Astrocyte (in vitro differentiated cells and primary cell): Measurements from ENCODE around the gene AMOTL2. TPM values are rescaled to one million over a fixed set of nuclear protein-coding genes. Genes with fewer than 3 reads are reported as not detected.

Source experiments
- DNase-seq: peaks from one replicate; pipeline ENCODE4 v3.0.0-alpha.2; 2010; ENCODE audit warnings: low read depth
- FAIRE-seq: peaks from 2 replicates; lab custom pipeline; 2011; peaks lifted over from hg19 to GRCh38; lab: Jason Lieb, UNC
- H2AFZ ChIP-seq: 2 replicates; pipeline ENCODE4 v1.6.0; 2012; ENCODE audit warnings: low read depth, low read length, inconsistent platforms
- H3K27ac ChIP-seq: 2 replicates; pipeline ENCODE4 v1.5.1; 2011; ENCODE audit warnings: low read depth, low read length, inconsistent platforms
- H3K27me3 ChIP-seq: 2 replicates; pipeline ENCODE4 v1.6.0; 2011; ENCODE audit warnings: low read length, inconsistent platforms; ENCODE audit not compliant: insufficient read depth
- H3K36me3 ChIP-seq: 2 replicates; pipeline ENCODE4 v1.5.1; 2011; ENCODE audit warnings: low read length, inconsistent platforms; ENCODE audit not compliant: insufficient read depth
- H3K4me1 ChIP-seq: 2 replicates; pipeline ENCODE4 v1.5.1; 2011; ENCODE audit warnings: low read length, inconsistent platforms; ENCODE audit not compliant: insufficient read depth
- H3K4me2 ChIP-seq: 2 replicates; pipeline ENCODE4 v1.6.0; 2012; ENCODE audit warnings: low read length, inconsistent platforms
- H3K4me3 ChIP-seq: 2 replicates; pipeline ENCODE4 v1.5.1; 2011; ENCODE audit warnings: low read depth, mild to moderate bottlenecking, low read length, inconsistent platforms; ENCODE audit not compliant: insufficient read depth
- H3K79me2 ChIP-seq: 2 replicates; pipeline ENCODE4 v1.6.0; 2012; ENCODE audit warnings: mild to moderate bottlenecking, low read length, inconsistent platforms; ENCODE audit not compliant: insufficient read depth
- H3K9ac ChIP-seq: 2 replicates; pipeline ENCODE4 v1.6.0; 2012; ENCODE audit warnings: mild to moderate bottlenecking, low read length, inconsistent platforms
- H3K9me3 ChIP-seq: 2 replicates; pipeline ENCODE4 v1.5.1; 2012; ENCODE audit warnings: low read depth, mild to moderate bottlenecking, low read length, inconsistent platforms; ENCODE audit not compliant: insufficient read depth
- H4K20me1 ChIP-seq: 2 replicates; pipeline ENCODE4 v1.6.0; 2012; ENCODE audit warnings: low read length, inconsistent platforms; ENCODE audit not compliant: insufficient read depth
- H3K27ac Mint-ChIP-seq: one replicate; pipeline ENCODE4 v1.8.0; 2021; ENCODE audit warnings: mild to moderate bottlenecking, mixed read lengths; ENCODE audit not compliant: unreplicated experiment
- H3K27me3 Mint-ChIP-seq: one replicate; pipeline ENCODE4 v1.8.0; 2021; ENCODE audit warnings: low read depth, mixed read lengths; ENCODE audit not compliant: unreplicated experiment
- H3K36me3 Mint-ChIP-seq: one replicate; pipeline ENCODE4 v1.8.0; 2021; ENCODE audit warnings: low read depth, mixed read lengths; ENCODE audit not compliant: unreplicated experiment
- H3K4me1 Mint-ChIP-seq: one replicate; pipeline ENCODE4 v1.8.0; 2021; ENCODE audit warnings: low read depth, mixed read lengths; ENCODE audit not compliant: unreplicated experiment
- H3K4me3 Mint-ChIP-seq: one replicate; pipeline ENCODE4 v1.8.0; 2021; ENCODE audit warnings: mild to moderate bottlenecking, moderate library complexity, mixed read lengths; ENCODE audit not compliant: unreplicated experiment
- H3K9me3 Mint-ChIP-seq: one replicate; pipeline ENCODE4 v1.8.0; 2021; ENCODE audit warnings: mild to moderate bottlenecking, mixed read lengths; ENCODE audit not compliant: unreplicated experiment
- CTCF ChIP-seq: IDR thresholded peaks from 2 replicates; pipeline ENCODE4 v1.5.1; 2011; ENCODE audit warnings: low read depth, mild to moderate bottlenecking, inconsistent platforms, low read length, moderate library complexity; ENCODE audit not compliant: insufficient read depth
- EZH2 ChIP-seq: IDR thresholded peaks from 2 replicates; pipeline ENCODE4 v1.6.1; 2012; ENCODE audit warnings: mild to moderate bottlenecking, low read length, inconsistent platforms; ENCODE audit not compliant: insufficient read depth
- total RNA-seq: library from RNA; stranded (reverse); gene quantifications from 2 replicates; pipeline ENCODE4 v1.2.1, GENCODE V29; 2021

AMOTL2 gene
- total RNA-seq, 1 donor from 2014 or later, result 197 TPM

- H3K9ac ChIP-seq, result peak overlapping the region; percentile 17
- Mint-ChIP-seq H3K4me3 (peak overlapping the region; percentile 62), H3K4me1 (peaks cover 30% of the 10 kb centered on the region), H3K9me3 (no peaks in the 10 kb centered on the region), H3K27me3 (no peaks in the 10 kb centered on the region), H3K27ac (peak overlapping the region; percentile 70), H3K36me3 (no peaks in the 10 kb centered on the region)
- H3K4me2 ChIP-seq, result peak overlapping the region; percentile 14
- FAIRE-seq (no peak), DNase-seq (no peak)
- H4K20me1 ChIP-seq, result no peaks in the 10 kb centered on the region
- peak overlapping the region; percentile 73 for H3K27ac ChIP-seq
- no peak overlapping the region for H3K4me3 ChIP-seq
- H3K36me3 ChIP-seq, result no peaks in the 10 kb centered on the region
- peaks cover 65% of the 10 kb centered on the region for H3K4me1 ChIP-seq
- H3K79me2 ChIP-seq, result no peaks in the 10 kb centered on the region
- H3K27me3 ChIP-seq, result no peaks in the 10 kb centered on the region
- TF ChIP-seq EZH2 (no peak), CTCF (no peak)
- no peaks in the 10 kb centered on the region for H3K9me3 ChIP-seq
- H2AFZ ChIP-seq, result peak overlapping the region; percentile 35
Measured at GRCh38 chr3:134309987-134310700, 64.1 kb downstream of the AMOTL2 start.

- Mint-ChIP-seq H3K36me3 (no peaks in the 10 kb centered on the region), H3K27ac (peak overlapping the region; percentile 99), H3K4me1 (peaks cover 14% of the 10 kb centered on the region), H3K9me3 (no peaks in the 10 kb centered on the region), H3K27me3 (peaks cover 7% of the 10 kb centered on the region), H3K4me3 (no peak overlapping the region)
- Histone ChIP-seq H3K9me3 (no peaks in the 10 kb centered on the region), H4K20me1 (no peaks in the 10 kb centered on the region), H3K79me2 (no peaks in the 10 kb centered on the region), H3K4me3 (no peak overlapping the region), H3K4me2 (peak overlapping the region; percentile 74), H3K27ac (peak overlapping the region; percentile 70), H3K36me3 (no peaks in the 10 kb centered on the region), H3K27me3 (no peaks in the 10 kb centered on the region), H3K4me1 (peaks cover 47% of the 10 kb centered on the region), H2AFZ (peak overlapping the region; percentile 54), H3K9ac (peak overlapping the region; percentile 52)
- peak; percentile 74 for DNase-seq
- peak; percentile 89 for FAIRE-seq
- TF ChIP-seq EZH2 (no peak), CTCF (peak; percentile 99)
Measured at GRCh38 chr3:134308350-134308891, 65.8 kb downstream of the AMOTL2 start.

GRCh38 chr3:134307425-134307824 is 66.8 kb downstream of the AMOTL2 start:
- Histone ChIP-seq H3K4me2 (no peak overlapping the region), H3K4me3 (no peak overlapping the region), H3K27ac (no peak overlapping the region), H3K9ac (no peak overlapping the region), H3K4me1 (peaks cover 40% of the 10 kb centered on the region), H3K36me3 (no peaks in the 10 kb centered on the region), H3K79me2 (no peaks in the 10 kb centered on the region), H4K20me1 (no peaks in the 10 kb centered on the region), H3K27me3 (no peaks in the 10 kb centered on the region), H2AFZ (no peak overlapping the region), H3K9me3 (no peaks in the 10 kb centered on the region)
- FAIRE-seq, result no peak
- no peaks in the 10 kb centered on the region for H3K9me3 Mint-ChIP-seq
- H3K36me3 Mint-ChIP-seq, result no peaks in the 10 kb centered on the region
- peaks cover 7% of the 10 kb centered on the region for H3K27me3 Mint-ChIP-seq
- peaks cover 14% of the 10 kb centered on the region for H3K4me1 Mint-ChIP-seq
- TF ChIP-seq CTCF, result no peak
- no peak for TF ChIP-seq EZH2
- DNase-seq, result no peak
- H3K4me3 Mint-ChIP-seq, result no peak overlapping the region
- H3K27ac Mint-ChIP-seq, result peak overlapping the region; percentile 54
